Gastroesophageal sphincter (tissue), 4 donors: Measurements from ENCODE around the gene NUP210. TPM values are rescaled to one million over a fixed set of nuclear protein-coding genes. Genes with fewer than 3 reads are reported as not detected.
A peak's percentile ranks its signal among the peaks of the same experiment; 100 is the strongest.

Experiments
- ATAC-seq: fragments of 150-250 bp; one replicate; pipeline ENCODE4 v1.9.1; 2016; ENCODE audit warnings: mild to moderate bottlenecking, moderate library complexity
- H3K27ac ChIP-seq, 4 donors: fragments of 200-600 bp; sonication (generic) in 3 of 4; 1 replicate in 3 of 4; 2 replicates in 1 of 4; pipeline ENCODE4 v1.5.1; 2016 to 2019
- H3K27me3 ChIP-seq: fragments of 200-600 bp; sonication (generic); one replicate; pipeline ENCODE4 v1.5.1; 2019
- H3K36me3 ChIP-seq, 2 donors: fragments of 200-600 bp; sonication (generic); one replicate each; pipeline ENCODE4 v1.5.1; 2019; ENCODE audit warnings: control low read depth in 1 of 2
- H3K4me1 ChIP-seq, 3 donors: fragments of 200-600 bp; sonication (generic); 1 replicate in 2 of 3; 2 replicates in 1 of 3; pipeline ENCODE4 v1.5.1; 2016 to 2019; ENCODE audit warnings: control low read depth in 2 of 3
- H3K4me3 ChIP-seq, 2 donors: fragments of 200-600 bp; sonication (generic); one replicate each; pipeline ENCODE4 v1.5.1; 2019; ENCODE audit warnings: mild to moderate bottlenecking in 1 of 2, moderate library complexity in 1 of 2
- H3K9me3 ChIP-seq, 3 donors: fragments of 200-600 bp; sonication (generic); one replicate each; pipeline ENCODE4 v1.5.1; 2017 to 2019; ENCODE audit warnings: control low read depth in 2 of 3
- CTCF ChIP-seq, 4 experiments: fragments of 200-600 bp in 2 of 4; fragments of 450-650 bp in 2 of 4; sonication (generic) in 1 of 4; IDR thresholded peaks; one replicate each; pipeline ENCODE4 v1.5.1; 2017 to 2019; ENCODE audit warnings: antibody characterized with exemption in 4 of 4, mild to moderate bottlenecking in 2 of 4, moderate library complexity in 2 of 4
- EP300 ChIP-seq: sonication (generic); formaldehyde crosslinking; IDR thresholded peaks from one replicate; pipeline ENCODE4 v1.6.1; 2017; ENCODE audit warnings: antibody characterized with exemption, mild to moderate bottlenecking
- POLR2A ChIP-seq, 2 donors: fragments of 450-650 bp; IDR thresholded peaks; one replicate each; pipeline ENCODE4 v1.6.1; 2017; ENCODE audit warnings: antibody characterized with exemption in 2 of 2, mild to moderate bottlenecking in 2 of 2, moderate library complexity in 1 of 2
- POLR2AphosphoS5 ChIP-seq: sonication (generic); formaldehyde crosslinking; IDR thresholded peaks from one replicate; pipeline ENCODE4 v1.6.1; 2017; ENCODE audit warnings: antibody characterized with exemption
- WGBS, 2 donors: methylation state at CpG; one replicate each; pipeline ENCODE4 v1.1.5; 2018; ENCODE audit warnings: low coverage in 1 of 2; 5-methylcytosine and 5-hydroxymethylcytosine counted together
- total RNA-seq, 4 donors: library from RNA; depleted of rRNA; stranded (reverse); fragments of >200 nt; gene quantifications; one replicate each; pipeline ENCODE4 v1.1.0, GENCODE V29; 2016

Gene NUP210
- total RNA-seq, 4 donors from 2014 or later: 3.0 to 6.2 (median 4.5) TPM

- Histone ChIP-seq H3K4me3 (no peak overlapping the region), H3K36me3 (no peaks in the 10 kb centered on the region), H3K27me3 (peaks cover 12% of the 10 kb centered on the region), H3K4me1 (peaks cover 0 to 6% (median 0%) of the 10 kb centered on the region in 3 donors), H3K27ac (no peak overlapping the region), H3K9me3 (no peaks in the 10 kb centered on the region)
- WGBS, 2 donors: 0 to 49% methylated on average over 1 to 5 of the region's 5 CpGs
- ATAC-seq: no peak
- TF ChIP-seq POLR2AphosphoS5 (no peak), CTCF (IDR thresholded peaks at IDR 0.05) (no peak), POLR2A (IDR thresholded peaks at IDR 0.05) (no peak)
Measured at GRCh38 chr3:13462822-13463221, 42.7 kb upstream of the NUP210 start.

- no peak for TF ChIP-seq POLR2A (IDR thresholded peaks at IDR 0.05)
- H3K36me3 ChIP-seq: no peaks in the 10 kb centered on the region
- 54 to 90% methylated on average over 5 to 8 of the region's 8 CpGs for WGBS, 2 donors
- no peaks in the 10 kb centered on the region for H3K9me3 ChIP-seq
- H3K4me3 ChIP-seq: no peak overlapping the region
- H3K27me3 ChIP-seq: peaks cover 12% of the 10 kb centered on the region
- H3K4me1 ChIP-seq: peaks cover 0 to 6% (median 0%) of the 10 kb centered on the region in 3 donors
- no peak for ATAC-seq
- H3K27ac ChIP-seq: no peak overlapping the region
Measured at GRCh38 chr3:13462125-13462629, 42.1 kb upstream of the NUP210 start.

- 39 to 43% methylated on average over 4 to 10 of the region's 14 CpGs for WGBS, 2 donors
Measured at GRCh38 chr3:13461169-13462124, 41.3 kb upstream of the NUP210 start.

GRCh38 chr3:13460341-13460736, 40.2 kb upstream of the NUP210 start:
- Histone ChIP-seq H3K27me3 (peaks cover 12% of the 10 kb centered on the region), H3K4me1 (peaks cover 0 to 6% (median 0%) of the 10 kb centered on the region in 3 donors), H3K9me3 (no peaks in the 10 kb centered on the region), H3K27ac (no peak overlapping the region), H3K36me3 (no peaks in the 10 kb centered on the region), H3K4me3 (no peak overlapping the region)
- no peak for ATAC-seq
- no peak for TF ChIP-seq POLR2AphosphoS5
- TF ChIP-seq POLR2A (IDR thresholded peaks at IDR 0.05): no peak
- no peak for TF ChIP-seq CTCF (IDR thresholded peaks at IDR 0.05)
- TF ChIP-seq EP300: no peak
- WGBS, 2 donors: no CpG with 5 or more reads among the region's 7 CpGs

More at GRCh38 chr3:13461169-13462124, 41.3 kb upstream of the NUP210 start:
- peaks cover 0 to 6% (median 0%) of the 10 kb centered on the region in 3 donors for H3K4me1 ChIP-seq
- H3K9me3 ChIP-seq: no peaks in the 10 kb centered on the region
- ATAC-seq: no peak
- H3K4me3 ChIP-seq: no peak overlapping the region
- TF ChIP-seq CTCF (IDR thresholded peaks at IDR 0.05): peak in 3 of 4 experiments; percentile 7 to 43 (median 13)
- no peak for TF ChIP-seq POLR2A (IDR thresholded peaks at IDR 0.05)
- peaks cover 12% of the 10 kb centered on the region for H3K27me3 ChIP-seq
- H3K36me3 ChIP-seq: no peaks in the 10 kb centered on the region
- H3K27ac ChIP-seq: no peak overlapping the region

- TF ChIP-seq CTCF (IDR thresholded peaks at IDR 0.05) (no peak), EP300 (no peak), POLR2AphosphoS5 (no peak)
- H3K27ac ChIP-seq: no peak overlapping the region
- WGBS, 2 donors: 67 to 69% methylated on average over 6 of the region's 9 CpGs
- H3K4me3 ChIP-seq: no peak overlapping the region
- H3K36me3 ChIP-seq: no peaks in the 10 kb centered on the region
- no peak for ATAC-seq
- peaks cover 12% of the 10 kb centered on the region for H3K27me3 ChIP-seq
- peaks cover 0 to 6% (median 0%) of the 10 kb centered on the region in 3 donors for H3K4me1 ChIP-seq
- H3K9me3 ChIP-seq: no peaks in the 10 kb centered on the region
Measured at GRCh38 chr3:13459605-13460340, 39.7 kb upstream of the NUP210 start.
